ENCODE results near the gene UBE2E2. TPM values are rescaled to one million over a fixed set of nuclear protein-coding genes. Genes with fewer than 3 reads are reported as not detected.
A peak's percentile ranks its signal among the peaks of the same experiment; 100 is the strongest.

UBE2E2 gene
- total RNA-seq, 1 donor from 2014 or later: 42.4 TPM

DNA sequence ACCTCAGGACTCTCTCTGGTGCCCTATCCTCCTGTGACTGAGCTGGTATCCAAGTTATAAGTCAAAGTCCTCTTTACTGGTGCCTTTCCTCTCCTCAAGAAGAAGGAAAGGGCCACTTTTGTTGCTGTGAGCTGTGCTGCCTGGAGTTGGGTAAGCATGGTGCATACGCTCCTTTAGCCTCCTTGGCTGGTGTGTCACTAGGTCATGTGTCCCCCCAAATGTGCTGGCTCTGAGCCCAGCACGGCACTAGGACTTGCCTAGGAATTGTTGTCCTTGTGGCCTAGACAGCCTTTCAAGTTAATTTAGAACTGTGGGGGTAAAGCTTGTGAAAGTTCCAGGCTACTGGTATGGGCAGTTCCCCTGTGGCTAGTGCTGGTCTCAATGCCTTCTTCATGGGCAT, 113.8 kb downstream of the UBE2E2 start:
- no peak overlapping the region for H3K27ac Mint-ChIP-seq (ENCODE audit: unreplicated experiment)
- H3K36me3 Mint-ChIP-seq (ENCODE audit: unreplicated experiment): peaks cover 2% of the 10 kb centered on the region
- DNase-seq (ENCODE audit: extremely low spot score, unreplicated experiment): no peak
- TF ChIP-seq, protein P1, sequence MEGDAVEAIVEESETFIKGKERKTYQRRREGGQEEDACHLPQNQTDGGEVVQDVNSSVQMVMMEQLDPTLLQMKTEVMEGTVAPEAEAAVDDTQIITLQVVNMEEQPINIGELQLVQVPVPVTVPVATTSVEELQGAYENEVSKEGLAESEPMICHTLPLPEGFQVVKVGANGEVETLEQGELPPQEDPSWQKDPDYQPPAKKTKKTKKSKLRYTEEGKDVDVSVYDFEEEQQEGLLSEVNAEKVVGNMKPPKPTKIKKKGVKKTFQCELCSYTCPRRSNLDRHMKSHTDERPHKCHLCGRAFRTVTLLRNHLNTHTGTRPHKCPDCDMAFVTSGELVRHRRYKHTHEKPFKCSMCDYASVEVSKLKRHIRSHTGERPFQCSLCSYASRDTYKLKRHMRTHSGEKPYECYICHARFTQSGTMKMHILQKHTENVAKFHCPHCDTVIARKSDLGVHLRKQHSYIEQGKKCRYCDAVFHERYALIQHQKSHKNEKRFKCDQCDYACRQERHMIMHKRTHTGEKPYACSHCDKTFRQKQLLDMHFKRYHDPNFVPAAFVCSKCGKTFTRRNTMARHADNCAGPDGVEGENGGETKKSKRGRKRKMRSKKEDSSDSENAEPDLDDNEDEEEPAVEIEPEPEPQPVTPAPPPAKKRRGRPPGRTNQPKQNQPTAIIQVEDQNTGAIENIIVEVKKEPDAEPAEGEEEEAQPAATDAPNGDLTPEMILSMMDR (IDR thresholded peaks at IDR 0.05): no peak
- peaks cover 27% of the 10 kb centered on the region for H3K4me1 Mint-ChIP-seq (ENCODE audit: unreplicated experiment)
- no peak overlapping the region for H3K4me3 Mint-ChIP-seq (ENCODE audit: unreplicated experiment)
- H3K9me3 Mint-ChIP-seq (ENCODE audit: unreplicated experiment): no peaks in the 10 kb centered on the region
- H3K27me3 Mint-ChIP-seq (ENCODE audit: unreplicated experiment): no peaks in the 10 kb centered on the region

DNA sequence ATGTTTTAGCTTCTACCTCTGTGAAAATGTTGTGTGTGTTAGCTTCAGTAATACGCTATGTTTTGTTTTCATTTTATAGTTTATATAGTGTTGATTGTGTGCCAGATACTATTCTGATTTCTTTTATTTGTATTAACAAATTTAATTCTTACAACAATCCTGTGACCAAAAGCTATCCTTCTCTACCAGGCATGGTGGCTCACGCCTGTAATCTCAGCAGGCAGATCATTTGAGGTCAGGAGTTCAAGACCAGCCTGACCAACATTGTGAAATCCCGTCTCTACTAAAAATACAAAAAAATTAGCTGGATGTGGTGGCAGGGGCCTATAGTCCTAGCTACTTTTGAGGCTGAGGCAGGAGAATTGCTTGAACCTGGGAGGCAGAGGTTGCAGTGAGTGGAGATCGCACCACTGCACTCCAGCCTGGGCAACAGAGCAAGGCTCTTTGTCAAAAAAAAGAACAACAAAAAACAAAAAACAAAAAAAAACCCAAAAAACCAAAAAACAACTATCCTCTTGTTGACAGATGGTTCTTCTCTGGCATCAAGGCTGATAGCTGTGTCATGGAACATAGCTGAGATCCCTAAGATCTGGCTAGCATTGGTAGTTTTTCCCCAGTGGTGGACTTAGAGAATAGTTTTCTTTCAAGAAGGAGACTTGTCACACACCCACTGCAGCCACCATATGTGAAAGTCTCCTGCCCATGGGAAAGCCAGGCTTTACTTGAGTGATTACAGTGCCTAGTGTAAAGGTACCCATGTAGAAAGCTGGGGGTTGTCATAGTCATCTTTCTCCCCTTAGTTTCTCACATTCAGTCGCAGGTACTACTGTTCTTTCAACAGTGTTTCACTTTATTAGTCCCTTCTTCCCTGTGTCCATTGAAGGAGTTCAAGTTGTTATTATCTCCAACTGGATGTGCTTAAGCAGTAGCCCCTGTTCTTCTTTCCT, 116.5 kb downstream of the UBE2E2 start:
- DNase-seq (ENCODE audit: extremely low spot score, unreplicated experiment): no peak
- no peaks in the 10 kb centered on the region for H3K27me3 Mint-ChIP-seq (ENCODE audit: unreplicated experiment)
- H3K27ac Mint-ChIP-seq (ENCODE audit: unreplicated experiment): no peak overlapping the region
- H3K9me3 Mint-ChIP-seq (ENCODE audit: unreplicated experiment): no peaks in the 10 kb centered on the region
- TF ChIP-seq, protein P1 (IDR thresholded peaks at IDR 0.05): no peak
- H3K4me3 Mint-ChIP-seq (ENCODE audit: unreplicated experiment): no peak overlapping the region
- H3K36me3 Mint-ChIP-seq (ENCODE audit: unreplicated experiment): no peaks in the 10 kb centered on the region
- H3K4me1 Mint-ChIP-seq (ENCODE audit: unreplicated experiment): peaks cover 16% of the 10 kb centered on the region

DNA sequence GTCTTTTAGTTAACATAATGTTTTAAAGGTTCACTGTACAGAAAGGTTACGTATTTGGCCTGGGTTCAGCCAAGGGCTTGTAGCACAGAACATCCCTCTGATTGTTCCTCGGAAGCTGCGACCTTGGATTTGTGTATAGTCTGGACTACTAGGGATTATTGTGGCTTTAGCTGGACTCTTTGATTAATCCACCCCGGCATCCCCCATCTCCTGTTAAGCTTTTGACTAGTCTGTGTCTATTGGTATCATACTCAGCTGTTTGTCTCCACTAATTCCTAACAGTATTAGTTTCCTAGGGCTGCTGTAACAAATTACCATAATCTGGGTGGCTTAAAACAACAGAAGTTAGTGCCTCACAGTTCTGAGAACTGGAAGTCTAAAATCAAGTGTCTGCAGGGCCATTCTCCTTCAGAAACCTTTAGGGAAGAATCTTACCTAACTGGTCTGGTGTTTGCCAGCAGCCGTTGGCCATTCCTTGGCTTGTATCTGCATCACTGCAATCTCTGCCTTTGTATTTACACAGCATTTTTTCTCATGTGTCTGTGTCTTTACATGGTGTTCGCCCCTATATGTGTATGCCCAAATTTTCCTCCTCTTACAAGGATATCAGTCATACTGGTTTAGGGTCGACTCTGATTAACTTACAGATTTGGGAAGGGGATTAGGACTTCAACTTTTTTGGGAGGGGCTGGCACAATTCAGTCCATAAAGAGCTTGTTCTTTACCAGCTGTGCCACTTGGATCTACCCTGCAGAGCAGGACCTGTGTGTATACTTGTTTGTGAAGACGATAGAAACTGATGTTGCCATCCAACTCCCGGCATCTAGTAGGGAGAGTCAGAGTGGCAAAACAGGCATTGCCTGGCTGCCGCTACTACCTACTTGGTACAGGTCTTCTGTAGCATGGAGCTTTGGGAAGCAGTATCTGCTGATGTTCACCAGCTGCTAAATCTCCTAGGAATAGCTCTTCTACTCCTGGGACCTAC, 117.8 kb downstream of the UBE2E2 start:
- no peak overlapping the region for H3K4me3 Mint-ChIP-seq (ENCODE audit: unreplicated experiment)
- H3K4me1 Mint-ChIP-seq (ENCODE audit: unreplicated experiment): peaks cover 18% of the 10 kb centered on the region
- H3K36me3 Mint-ChIP-seq (ENCODE audit: unreplicated experiment): no peaks in the 10 kb centered on the region
- no peak overlapping the region for H3K27ac Mint-ChIP-seq (ENCODE audit: unreplicated experiment)
- H3K27me3 Mint-ChIP-seq (ENCODE audit: unreplicated experiment): no peaks in the 10 kb centered on the region
- no peak for DNase-seq (ENCODE audit: extremely low spot score, unreplicated experiment)
- no peaks in the 10 kb centered on the region for H3K9me3 Mint-ChIP-seq (ENCODE audit: unreplicated experiment)
- TF ChIP-seq, protein P1 (IDR thresholded peaks at IDR 0.05): no peak

DNA sequence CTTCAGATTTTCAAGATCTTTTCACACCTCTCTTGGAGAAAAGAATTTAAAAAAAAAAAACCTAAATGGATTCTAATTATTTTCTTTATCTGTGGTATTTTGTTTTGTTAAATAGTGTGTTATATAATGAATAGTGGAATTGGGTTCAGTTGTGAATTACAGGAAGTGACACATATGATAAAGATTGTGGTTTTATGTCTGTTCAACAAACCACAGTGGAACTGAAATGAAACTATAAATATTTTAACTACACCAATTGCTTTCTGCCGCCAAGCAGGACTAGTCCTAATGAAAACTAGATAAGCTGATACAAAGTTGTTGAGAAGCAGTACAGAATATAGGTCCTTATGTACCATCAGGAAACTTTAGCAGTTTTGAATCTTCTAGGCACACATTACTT, 121.6 kb downstream of the UBE2E2 start:
- Mint-ChIP-seq H3K4me1 (ENCODE audit: unreplicated experiment) (peaks cover 18% of the 10 kb centered on the region), H3K27ac (ENCODE audit: unreplicated experiment) (peak overlapping the region; percentile 47), H3K36me3 (ENCODE audit: unreplicated experiment) (no peaks in the 10 kb centered on the region), H3K9me3 (ENCODE audit: unreplicated experiment) (no peaks in the 10 kb centered on the region), H3K4me3 (ENCODE audit: unreplicated experiment) (peak overlapping the region; percentile 30), H3K27me3 (ENCODE audit: unreplicated experiment) (no peaks in the 10 kb centered on the region)
- TF ChIP-seq, protein P1 (IDR thresholded peaks at IDR 0.05): no peak
- DNase-seq (ENCODE audit: extremely low spot score, unreplicated experiment): no peak
